ENCODE measurements around the gene BABAM2. TPM values are rescaled to one million over a fixed set of nuclear protein-coding genes. Genes with fewer than 3 reads are reported as not detected.

Gene BABAM2
- total RNA-seq, 1 experiment from 2014 or later, result 46.1 TPM

DNA sequence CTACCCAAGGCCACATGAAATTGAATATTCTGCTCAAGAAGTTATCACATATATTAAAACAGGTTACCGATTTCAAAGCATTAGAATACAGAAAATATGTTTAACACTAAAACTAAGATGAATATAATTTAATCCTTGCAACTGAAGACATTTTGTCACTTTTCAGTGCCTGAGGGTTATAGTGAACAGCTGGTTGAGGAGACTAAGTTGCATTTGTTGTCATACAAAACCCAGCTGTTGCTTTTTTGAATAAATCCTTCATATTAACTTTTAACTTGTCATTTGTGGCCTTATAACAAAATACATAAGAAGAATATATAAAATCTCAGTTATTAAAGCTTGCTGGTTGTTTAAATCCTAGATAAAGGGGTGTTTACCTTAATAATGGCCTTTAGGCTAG is 37.8 kb upstream of the BABAM2 start:
- Histone ChIP-seq H4K20me1 (ENCODE audit: insufficient read depth) (no peaks in the 10 kb centered on the region), H2AFZ (no peak overlapping the region), H3F3A (ENCODE audit: insufficient read depth, low read depth) (peaks cover 21% of the 10 kb centered on the region), H3K36me3 (ENCODE audit: low read depth) (no peaks in the 10 kb centered on the region), H3K79me2 (ENCODE audit: low read depth) (no peaks in the 10 kb centered on the region), H3K4me1 (replicated peaks; ENCODE audit: insufficient read depth) (peaks cover 26% of the 10 kb centered on the region), H3K27me3 (ENCODE audit: insufficient read depth, low read depth) (no peaks in the 10 kb centered on the region), H3K9me3 (ENCODE audit: insufficient read depth, low read depth) (no peaks in the 10 kb centered on the region; the same call in 1 of the 2 replicates), H3K9me2 (ENCODE audit: insufficient read depth) (no peaks in the 10 kb centered on the region), H3K4me3 (no peak overlapping the region), H3K4me2 (no peak overlapping the region), H3K27ac (no peak overlapping the region)
- TF ChIP-seq EZH2 (IDR thresholded peaks at IDR 0.05; ENCODE audit: low read depth), result no peak
- TF ChIP-seq, protein P1, sequence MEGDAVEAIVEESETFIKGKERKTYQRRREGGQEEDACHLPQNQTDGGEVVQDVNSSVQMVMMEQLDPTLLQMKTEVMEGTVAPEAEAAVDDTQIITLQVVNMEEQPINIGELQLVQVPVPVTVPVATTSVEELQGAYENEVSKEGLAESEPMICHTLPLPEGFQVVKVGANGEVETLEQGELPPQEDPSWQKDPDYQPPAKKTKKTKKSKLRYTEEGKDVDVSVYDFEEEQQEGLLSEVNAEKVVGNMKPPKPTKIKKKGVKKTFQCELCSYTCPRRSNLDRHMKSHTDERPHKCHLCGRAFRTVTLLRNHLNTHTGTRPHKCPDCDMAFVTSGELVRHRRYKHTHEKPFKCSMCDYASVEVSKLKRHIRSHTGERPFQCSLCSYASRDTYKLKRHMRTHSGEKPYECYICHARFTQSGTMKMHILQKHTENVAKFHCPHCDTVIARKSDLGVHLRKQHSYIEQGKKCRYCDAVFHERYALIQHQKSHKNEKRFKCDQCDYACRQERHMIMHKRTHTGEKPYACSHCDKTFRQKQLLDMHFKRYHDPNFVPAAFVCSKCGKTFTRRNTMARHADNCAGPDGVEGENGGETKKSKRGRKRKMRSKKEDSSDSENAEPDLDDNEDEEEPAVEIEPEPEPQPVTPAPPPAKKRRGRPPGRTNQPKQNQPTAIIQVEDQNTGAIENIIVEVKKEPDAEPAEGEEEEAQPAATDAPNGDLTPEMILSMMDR (conservative IDR thresholded peaks at IDR 0.05), result no peak
- BruUV-seq (replicated peaks), result no TSS peak
- ChIA-PET POLR2A (ENCODE audit: unreplicated experiment) (no interaction called here), CTCF (no interaction called here)
- no peak for DNase-seq
- intact Hi-C loops (cut with micrococcal nuclease; ENCODE audit: unreplicated experiment), result no loop called here

DNA sequence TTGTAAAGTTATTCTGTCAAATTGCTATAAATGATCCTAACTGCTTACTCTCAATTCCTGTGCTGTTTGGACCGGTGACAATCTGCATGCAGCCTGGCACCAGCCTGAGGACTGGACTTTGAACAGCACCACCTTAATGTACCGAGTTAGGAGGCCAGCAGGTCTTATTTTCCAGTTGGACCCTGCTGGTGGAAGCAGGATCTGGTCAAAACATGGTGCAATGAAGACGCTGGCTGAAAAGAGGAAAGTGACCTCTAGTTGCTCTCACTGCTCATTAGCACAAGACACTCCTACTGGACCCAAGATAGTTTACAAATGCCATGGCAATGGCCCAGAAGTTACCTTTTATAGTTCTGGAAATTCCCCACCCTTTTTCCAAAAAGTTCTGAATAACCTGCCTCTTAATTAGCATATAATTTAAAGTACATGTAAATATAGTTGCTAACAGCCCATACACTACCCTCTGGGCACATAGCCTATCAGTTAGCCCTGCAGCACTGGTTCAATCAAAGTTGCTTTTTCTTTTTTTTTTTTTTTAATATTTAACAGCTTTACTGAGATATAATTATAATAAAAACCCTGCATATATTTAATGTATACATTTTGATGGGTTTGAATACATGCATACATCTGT is 36.2 kb upstream of the BABAM2 start:
- Histone ChIP-seq H4K20me1 (ENCODE audit: insufficient read depth) (no peaks in the 10 kb centered on the region), H3K27ac (no peak overlapping the region), H3K4me1 (replicated peaks; ENCODE audit: insufficient read depth) (peaks cover 28% of the 10 kb centered on the region), H2AFZ (no peak overlapping the region), H3K36me3 (ENCODE audit: low read depth) (no peaks in the 10 kb centered on the region), H3K4me2 (no peak overlapping the region), H3K79me2 (ENCODE audit: low read depth) (no peaks in the 10 kb centered on the region), H3K4me3 (no peak overlapping the region), H3K27me3 (ENCODE audit: insufficient read depth, low read depth) (no peaks in the 10 kb centered on the region), H3K9me2 (ENCODE audit: insufficient read depth) (no peaks in the 10 kb centered on the region), H3K9me3 (ENCODE audit: insufficient read depth, low read depth) (peaks cover 3% of the 10 kb centered on the region; the same call in 1 of the 2 replicates), H3F3A (ENCODE audit: insufficient read depth, low read depth) (peaks cover 25% of the 10 kb centered on the region)
- CTCF ChIA-PET, result no interaction called here
- TF ChIP-seq, protein P1 (conservative IDR thresholded peaks at IDR 0.05), result no peak
- no peak for TF ChIP-seq EZH2 (IDR thresholded peaks at IDR 0.05; ENCODE audit: low read depth)
- BruUV-seq (replicated peaks), result no TSS peak
- intact Hi-C loops (cut with micrococcal nuclease; ENCODE audit: unreplicated experiment), result no loop called here
- no peak for DNase-seq
- POLR2A ChIA-PET (ENCODE audit: unreplicated experiment), result no interaction called here

DNA sequence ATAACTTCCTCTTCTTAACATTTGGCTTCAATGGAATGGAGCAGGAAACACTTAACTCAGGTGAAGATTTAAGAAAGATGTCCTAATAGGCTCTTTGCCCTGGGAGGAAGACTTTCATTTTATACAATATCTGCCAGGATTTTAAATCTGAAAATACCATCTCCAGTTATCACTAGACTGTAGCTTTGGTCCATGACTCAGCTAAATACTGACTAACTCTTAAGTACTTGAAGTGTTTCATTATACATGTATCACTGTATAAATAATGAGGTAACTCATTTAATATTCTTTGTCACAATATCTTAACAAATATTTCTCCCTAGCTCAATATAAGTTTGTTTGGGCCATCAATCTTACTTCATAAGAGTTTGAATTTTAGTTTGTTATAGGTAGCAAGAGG is 35.1 kb upstream of the BABAM2 start:
- no peaks in the 10 kb centered on the region for H4K20me1 ChIP-seq (ENCODE audit: insufficient read depth)
- TF ChIP-seq, protein P1 (conservative IDR thresholded peaks at IDR 0.05), result no peak
- no peak for TF ChIP-seq EZH2 (IDR thresholded peaks at IDR 0.05; ENCODE audit: low read depth)
- peaks cover 3% of the 10 kb centered on the region; the same call in 1 of the 2 replicates for H3K9me3 ChIP-seq (ENCODE audit: insufficient read depth, low read depth)
- peak overlapping the region; percentile 72 for H3K27ac ChIP-seq
- DNase-seq, result peak in 1 of 2 experiments; percentile 83
- ChIA-PET POLR2A (ENCODE audit: unreplicated experiment) (interaction anchor here (0.6 kb wide), 1 partner anchor 778 kb away, joined by 3 read pairs; no protein-coding TSS in a partner anchor), CTCF (interaction anchor here (0.6 kb wide), 1 partner anchor 36 kb away, joined by 3 read pairs; no protein-coding TSS in a partner anchor)
- H3F3A ChIP-seq (ENCODE audit: insufficient read depth, low read depth), result peaks cover 27% of the 10 kb centered on the region
- no peak overlapping the region for H3K4me3 ChIP-seq
- H3K9me2 ChIP-seq (ENCODE audit: insufficient read depth), result no peaks in the 10 kb centered on the region
- peak overlapping the region; percentile 57; the same call in 1 of the 2 replicates for H2AFZ ChIP-seq
- no peaks in the 10 kb centered on the region for H3K27me3 ChIP-seq (ENCODE audit: insufficient read depth, low read depth)
- H3K4me1 ChIP-seq (replicated peaks; ENCODE audit: insufficient read depth), result peaks cover 39% of the 10 kb centered on the region
- H3K36me3 ChIP-seq (ENCODE audit: low read depth), result no peaks in the 10 kb centered on the region
- H3K4me2 ChIP-seq, result peak overlapping the region; percentile 28
- intact Hi-C loops (cut with micrococcal nuclease; ENCODE audit: unreplicated experiment), result no loop called here
- no TSS peak for BruUV-seq (replicated peaks)
- H3K79me2 ChIP-seq (ENCODE audit: low read depth), result no peaks in the 10 kb centered on the region
